ENCODE measurements around the gene TEX22.

The TEX22 gene

DNA sequence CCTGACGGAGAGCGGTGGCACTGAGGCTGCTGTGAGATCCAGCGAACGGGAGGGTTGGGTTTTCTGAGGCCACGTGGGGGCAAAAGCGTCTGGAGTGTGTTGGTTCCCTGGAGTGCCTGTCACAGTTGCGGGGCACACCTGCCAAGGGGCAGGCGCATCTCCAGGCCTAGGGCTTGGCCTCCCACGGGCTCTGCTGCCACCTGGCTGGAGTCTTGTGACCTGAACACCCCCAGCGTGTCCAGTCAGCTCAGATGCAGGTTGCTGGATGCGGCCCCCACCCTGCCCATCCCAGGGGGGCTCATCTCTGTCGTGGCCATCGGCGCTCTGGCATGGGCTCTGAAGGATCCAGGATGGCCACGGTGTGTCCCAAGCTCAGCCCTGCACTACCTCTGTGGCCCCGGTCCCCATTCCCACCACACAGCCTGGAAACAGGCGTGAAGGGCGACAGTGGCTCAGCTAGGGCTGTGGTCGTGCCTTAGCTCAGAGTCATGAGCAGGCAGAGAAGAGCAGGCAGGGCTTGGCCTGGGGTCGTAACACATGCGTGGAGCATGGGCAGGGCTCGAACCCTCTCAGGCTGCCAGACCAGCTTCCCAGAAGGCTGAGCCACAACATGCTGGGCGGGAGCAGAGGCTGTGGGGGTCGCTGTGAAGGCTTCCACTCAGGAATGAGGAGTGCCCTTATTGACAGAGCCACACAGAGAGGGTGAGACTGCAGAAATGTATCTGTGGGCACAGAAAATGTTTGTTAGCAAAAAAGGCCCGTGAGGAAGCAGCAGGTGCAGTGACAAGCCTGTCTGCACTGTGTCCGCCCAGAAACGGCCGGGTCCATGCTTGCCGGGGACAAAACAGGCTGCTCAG, 52.8 kb downstream of the TEX22 start:
- H3K4me3 ChIP-seq (ENCODE audit: low read depth, low read length) = no peak overlapping the region
- TF ChIP-seq, protein P1, sequence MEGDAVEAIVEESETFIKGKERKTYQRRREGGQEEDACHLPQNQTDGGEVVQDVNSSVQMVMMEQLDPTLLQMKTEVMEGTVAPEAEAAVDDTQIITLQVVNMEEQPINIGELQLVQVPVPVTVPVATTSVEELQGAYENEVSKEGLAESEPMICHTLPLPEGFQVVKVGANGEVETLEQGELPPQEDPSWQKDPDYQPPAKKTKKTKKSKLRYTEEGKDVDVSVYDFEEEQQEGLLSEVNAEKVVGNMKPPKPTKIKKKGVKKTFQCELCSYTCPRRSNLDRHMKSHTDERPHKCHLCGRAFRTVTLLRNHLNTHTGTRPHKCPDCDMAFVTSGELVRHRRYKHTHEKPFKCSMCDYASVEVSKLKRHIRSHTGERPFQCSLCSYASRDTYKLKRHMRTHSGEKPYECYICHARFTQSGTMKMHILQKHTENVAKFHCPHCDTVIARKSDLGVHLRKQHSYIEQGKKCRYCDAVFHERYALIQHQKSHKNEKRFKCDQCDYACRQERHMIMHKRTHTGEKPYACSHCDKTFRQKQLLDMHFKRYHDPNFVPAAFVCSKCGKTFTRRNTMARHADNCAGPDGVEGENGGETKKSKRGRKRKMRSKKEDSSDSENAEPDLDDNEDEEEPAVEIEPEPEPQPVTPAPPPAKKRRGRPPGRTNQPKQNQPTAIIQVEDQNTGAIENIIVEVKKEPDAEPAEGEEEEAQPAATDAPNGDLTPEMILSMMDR (IDR thresholded peaks at IDR 0.05; ENCODE audit: low read depth, low read length) = no peak

DNA sequence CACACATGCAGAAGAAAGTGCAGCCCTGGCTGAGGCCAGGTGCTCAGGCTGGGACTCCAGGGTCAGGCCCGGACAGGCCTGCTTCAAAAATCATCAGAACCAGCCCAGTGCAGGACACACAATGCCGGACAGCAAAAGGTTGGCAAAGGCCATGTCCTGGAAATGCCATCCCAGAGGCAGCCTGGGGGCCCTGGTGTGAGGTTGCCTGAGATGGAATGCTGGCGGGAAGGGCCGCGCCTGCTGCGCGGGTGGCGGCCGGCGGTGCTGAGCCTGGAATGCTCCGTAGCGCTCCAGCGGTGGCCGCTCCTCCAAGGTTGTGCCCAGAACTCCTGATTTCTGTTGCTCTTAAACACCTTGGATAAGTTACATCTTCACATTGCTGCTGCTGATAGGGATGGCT, 54.6 kb downstream of the TEX22 start:
- H3K4me3 ChIP-seq (ENCODE audit: low read depth, low read length) = no peak overlapping the region
- TF ChIP-seq, protein P1 (IDR thresholded peaks at IDR 0.05; ENCODE audit: low read depth, low read length) = no peak

DNA sequence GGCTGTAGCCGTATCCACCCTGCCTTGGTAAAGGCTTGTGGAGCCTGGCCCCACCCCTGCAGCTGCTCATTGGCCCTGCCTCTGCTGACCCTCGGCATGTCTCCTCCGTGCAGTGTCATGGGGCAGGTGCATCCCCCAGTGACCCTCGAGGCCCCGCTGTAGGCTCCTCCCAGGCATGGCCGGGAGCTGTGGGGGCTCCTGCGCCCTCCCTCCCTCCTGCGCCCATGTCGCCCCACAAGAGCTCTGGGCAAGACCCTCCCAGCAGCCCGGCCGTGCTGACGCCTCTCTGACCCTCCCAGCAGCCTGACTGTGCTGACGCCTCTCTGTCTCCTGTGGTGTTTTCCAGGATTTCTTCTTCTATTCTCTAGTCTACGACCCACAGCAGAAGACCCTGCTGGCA, 55.5 kb downstream of the TEX22 start:
- TF ChIP-seq, protein P1 (IDR thresholded peaks at IDR 0.05; ENCODE audit: low read depth, low read length) = no peak
- no peak overlapping the region for H3K4me3 ChIP-seq (ENCODE audit: low read depth, low read length)

DNA sequence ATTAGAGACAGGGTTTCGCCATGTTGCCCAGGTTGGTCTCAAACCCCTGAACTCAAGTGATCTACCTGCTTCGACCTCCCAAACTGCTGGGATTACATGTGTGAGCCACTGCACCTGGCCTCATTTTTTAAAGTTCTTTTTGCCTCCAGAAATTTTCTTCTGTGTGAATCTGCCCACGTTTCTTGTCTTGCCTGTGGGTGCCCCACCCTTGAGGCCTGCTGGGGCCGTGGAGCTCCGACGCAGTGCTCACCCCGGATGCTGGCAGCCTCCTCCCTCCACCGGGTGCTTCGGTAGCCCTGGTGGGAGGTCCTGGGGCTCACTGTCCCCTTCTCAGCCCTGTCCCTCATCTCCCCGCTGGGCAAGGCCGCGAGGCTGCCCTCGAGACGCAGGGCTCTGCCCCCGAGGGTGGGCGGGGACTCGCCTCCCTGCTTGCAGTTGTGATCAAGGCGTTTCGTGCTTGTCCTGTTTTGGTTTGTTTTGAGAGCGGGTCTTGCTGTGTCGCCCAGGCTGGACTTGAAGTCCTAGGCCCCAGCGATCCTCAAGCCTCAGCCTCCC, 56.8 kb downstream of the TEX22 start:
- TF ChIP-seq, protein P1 (IDR thresholded peaks at IDR 0.05; ENCODE audit: low read depth, low read length) = no peak
- H3K4me3 ChIP-seq (ENCODE audit: low read depth, low read length) = no peak overlapping the region

DNA sequence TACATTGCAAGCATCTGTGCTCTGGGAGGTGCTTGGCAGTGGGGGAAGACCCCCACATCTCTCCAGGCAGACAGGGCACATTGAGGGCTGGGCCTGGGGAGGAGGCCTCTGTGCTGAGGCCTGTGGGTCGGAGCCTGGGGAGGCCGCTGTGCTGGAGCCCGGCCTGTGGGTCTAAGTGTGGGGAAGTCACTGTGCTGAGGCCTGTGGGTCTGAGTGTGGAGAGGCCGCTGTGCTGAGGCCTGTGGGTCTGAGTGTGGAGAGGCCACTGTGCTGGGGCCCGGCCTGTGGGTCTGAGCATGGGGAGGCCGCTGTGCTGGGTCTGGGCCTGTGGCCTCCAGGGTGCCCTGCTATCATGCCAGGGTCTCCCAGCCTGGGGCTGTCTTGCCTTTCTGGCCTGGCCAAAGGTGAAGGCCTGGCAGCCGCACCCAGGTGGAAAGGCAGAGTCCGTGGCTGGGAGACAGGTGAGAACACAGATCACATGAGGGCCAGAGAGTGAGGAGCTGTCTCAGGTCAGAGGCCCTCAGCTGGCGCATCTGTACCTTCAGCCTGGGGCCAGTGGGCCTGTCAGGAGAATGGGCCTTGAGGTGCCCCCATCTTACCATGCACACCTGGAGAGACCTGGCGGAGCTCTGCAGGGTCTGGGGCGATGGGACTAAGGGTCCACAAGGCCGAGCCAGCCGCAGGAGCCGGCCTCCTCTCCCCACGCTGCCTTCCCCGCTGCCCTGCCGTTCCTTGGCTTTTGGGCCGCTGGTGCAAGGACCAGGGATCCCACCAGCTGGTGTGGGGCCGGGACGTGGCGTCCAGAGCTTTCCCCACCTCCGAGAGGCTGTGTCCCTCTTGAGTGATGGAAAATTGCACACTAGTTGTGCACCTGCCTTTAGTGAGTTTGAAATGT, 57.7 kb downstream of the TEX22 start:
- H3K4me3 ChIP-seq (ENCODE audit: low read depth, low read length) = no peak overlapping the region

DNA sequence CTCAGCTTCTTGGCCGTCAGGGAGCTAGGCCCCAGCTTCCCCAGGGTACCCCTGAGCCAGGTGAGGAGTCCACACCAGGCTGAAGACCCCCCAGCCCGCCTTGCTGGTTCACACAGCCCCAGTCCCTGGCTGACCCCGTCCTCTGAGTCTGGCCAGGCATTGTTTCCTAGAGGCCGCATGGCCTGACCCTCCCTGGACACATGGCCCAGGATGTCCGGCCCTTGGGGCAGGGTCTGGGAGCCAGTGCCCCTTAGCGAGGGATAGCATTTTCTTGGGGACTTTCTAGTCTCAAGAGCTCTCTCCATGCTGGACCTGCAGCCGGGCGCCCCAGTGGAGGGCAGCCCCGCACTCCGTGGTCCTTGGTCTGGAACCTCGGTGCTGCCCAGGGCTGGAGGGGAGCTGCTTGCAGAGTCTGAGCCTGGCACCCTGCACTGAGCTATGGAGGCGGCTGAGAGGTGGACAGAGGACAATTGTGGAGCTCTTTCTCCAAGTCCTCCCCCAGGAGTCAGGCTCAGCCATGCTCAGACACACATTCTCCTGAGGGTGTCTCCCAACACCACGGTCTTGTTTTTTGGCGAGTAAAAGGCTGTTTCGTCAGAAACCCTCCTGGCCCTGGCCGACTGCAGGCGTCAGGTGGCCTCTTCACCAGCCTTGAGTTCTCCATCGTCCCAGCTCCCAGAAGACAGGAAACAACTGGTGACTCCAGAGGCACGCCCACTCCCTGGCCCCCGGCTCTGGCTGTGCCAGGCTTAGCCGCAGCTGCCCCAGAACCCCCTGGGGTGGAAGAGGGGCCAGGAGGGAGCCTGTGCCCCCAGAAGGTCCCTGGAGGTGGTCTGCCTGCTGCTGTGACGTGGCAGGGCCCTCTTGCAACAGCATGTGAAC, 58.6 kb downstream of the TEX22 start:
- no peak overlapping the region for H3K4me3 ChIP-seq (ENCODE audit: low read depth, low read length)
- TF ChIP-seq, protein P1 (IDR thresholded peaks at IDR 0.05; ENCODE audit: low read depth, low read length) = no peak

More for the DNA sequence above, 57.7 kb downstream of the TEX22 start:
- TF ChIP-seq, protein P1 (IDR thresholded peaks at IDR 0.05; ENCODE audit: low read depth, low read length) = no peak
